H1 (cell line): Measurements from ENCODE around the gene ZDHHC1. TPM values are rescaled to one million over a fixed set of nuclear protein-coding genes. Genes with fewer than 3 reads are reported as not detected.

Source experiments
- CTCF ChIA-PET: fragments of 300-600 bp; sonication (Branson Sonifier 250); formaldehyde crosslinking; loops from one replicate; lab custom pipeline; 2021; ENCODE audit not compliant: partially characterized antibody; lab: Charles Lee
- POLR2A ChIA-PET: fragments of 300-600 bp; sonication (Branson Sonifier 250); formaldehyde crosslinking; loops from one replicate; lab custom pipeline; 2021; ENCODE audit warnings: inconsistent platforms; ENCODE audit not compliant: partially characterized antibody; lab: Charles Lee
- DNase-seq, 2 experiments: peaks; one replicate each; pipeline versions ENCODE4 v3.0.0 to v3.0.0-alpha.2; 2010 to 2022; ENCODE audit warnings: low spot score in 2 of 2, low read depth in 1 of 2, mixed read lengths in 1 of 2
- FAIRE-seq: peaks from 2 replicates; lab custom pipeline; 2011; peaks lifted over from hg19 to GRCh38; lab: Jason Lieb, UNC
- H2AFZ ChIP-seq: 2 replicates; pipeline ENCODE4 v1.8.1; 2012; ENCODE audit warnings: low read length, inconsistent platforms
- H2AK5ac ChIP-seq: 2 replicates; pipeline ENCODE4 v1.6.1; 2013; ENCODE audit warnings: low read depth, low read length
- H2BK120ac ChIP-seq: replicated peaks from 2 replicates; pipeline ENCODE3; 2013; ENCODE audit warnings: low read depth, low read length, inconsistent platforms
- H2BK12ac ChIP-seq: 2 replicates; pipeline ENCODE4 v1.6.1; 2013; ENCODE audit warnings: low read depth, low read length
- H2BK15ac ChIP-seq: 2 replicates; pipeline ENCODE4 v1.6.1; 2013; ENCODE audit warnings: low read length
- H2BK20ac ChIP-seq: 2 replicates; pipeline ENCODE4 v1.6.1; 2013; ENCODE audit warnings: low read length
- H2BK5ac ChIP-seq: 2 replicates; pipeline ENCODE4 v1.6.1; 2013; ENCODE audit warnings: low read depth, low read length
- H3K14ac ChIP-seq: 2 replicates; pipeline ENCODE4 v1.6.1; 2013; ENCODE audit warnings: inconsistent platforms; ENCODE audit not compliant: insufficient read length
- H3K18ac ChIP-seq: 2 replicates; pipeline ENCODE4 v1.6.1; 2013; ENCODE audit warnings: low read length; ENCODE audit errors: extremely low read depth
- H3K23ac ChIP-seq: 2 replicates; pipeline ENCODE4 v1.6.1; 2013; ENCODE audit warnings: inconsistent platforms; ENCODE audit not compliant: insufficient read length
- H3K23me2 ChIP-seq: 2 replicates; pipeline ENCODE4 v1.6.1; 2013; ENCODE audit warnings: low read depth, low read length
- H3K27ac ChIP-seq: 2 replicates; pipeline ENCODE4 v1.6.1; 2011; ENCODE audit warnings: low read depth, low read length, inconsistent platforms
- H3K27me3 ChIP-seq, 4 experiments: replicated peaks in 1 of 4; 1 replicate in 1 of 4; 2 replicates in 3 of 4; pipeline versions ENCODE4 v1.6.1 to v1.8.1; 2011 to 2013; ENCODE audit warnings: low read length in 3 of 4, mild to moderate bottlenecking in 3 of 4, inconsistent platforms in 2 of 4, mixed read lengths in 2 of 4, moderate library complexity in 1 of 4; ENCODE audit not compliant: control insufficient read depth in 3 of 4, insufficient read depth in 3 of 4; ENCODE audit errors: extremely low read depth in 1 of 4
- H3K36me3 ChIP-seq, 4 experiments: 2 replicates each; pipeline versions ENCODE4 v1.6.1 to v1.8.1; 2011 to 2013; ENCODE audit warnings: mild to moderate bottlenecking in 4 of 4, low read length in 3 of 4, moderate library complexity in 2 of 4, control low read depth in 1 of 4, inconsistent platforms in 1 of 4; ENCODE audit not compliant: insufficient read depth in 4 of 4, control insufficient read depth in 2 of 4
- H3K4ac ChIP-seq: replicated peaks from 2 replicates; pipeline ENCODE3; 2013; ENCODE audit warnings: low read length, low read depth, mixed read lengths, inconsistent platforms; ENCODE audit not compliant: insufficient read length
- H3K4me1 ChIP-seq, 4 experiments: replicated peaks in 1 of 4; 1 replicate in 1 of 4; 2 replicates in 3 of 4; pipeline versions ENCODE4 v1.6.1 to v1.8.1; 2011 to 2013; ENCODE audit warnings: low read length in 3 of 4, inconsistent platforms in 2 of 4, mixed read lengths in 1 of 4; ENCODE audit not compliant: insufficient read depth in 4 of 4, control insufficient read depth in 3 of 4
- H3K4me2 ChIP-seq, 2 experiments: 2 replicates each; pipeline versions ENCODE4 v1.6.1 to v1.8.1; 2011 to 2013; ENCODE audit warnings: low read depth in 2 of 2, low read length in 2 of 2, control low read depth in 1 of 2, inconsistent platforms in 1 of 2, mild to moderate bottlenecking in 1 of 2; ENCODE audit not compliant: insufficient read depth in 1 of 2
- H3K4me3 ChIP-seq, 4 experiments: fragments of 200-600, 300-600 bp in 1 of 4; sonication (generic), shearing (Covaris generic), sonication (Bioruptor Twin) in 1 of 4; 2 replicates each; pipeline versions ENCODE4 v1.5.1 to v1.8.1; 2011 to 2016; ENCODE audit warnings: low read length in 4 of 4, low read depth in 3 of 4, control low read depth in 2 of 4, inconsistent platforms in 2 of 4, mild to moderate bottlenecking in 2 of 4, mixed read lengths in 1 of 4, moderate library complexity in 1 of 4; ENCODE audit not compliant: insufficient read depth in 2 of 4; ENCODE audit errors: extremely low read depth in 1 of 4
- H3K56ac ChIP-seq: replicated peaks from 2 replicates; pipeline ENCODE3; 2013; ENCODE audit warnings: low read depth, mild to moderate bottlenecking, mixed read lengths, low read length, inconsistent platforms; ENCODE audit not compliant: insufficient read length
- H3K79me1 ChIP-seq: 2 replicates; pipeline ENCODE4 v1.6.1; 2013; ENCODE audit warnings: low read depth, low read length, control low read depth
- H3K79me2 ChIP-seq, 2 experiments: 2 replicates each; pipeline versions ENCODE4 v1.6.1 to v1.8.1; 2012 to 2013; ENCODE audit warnings: low read length in 2 of 2, mild to moderate bottlenecking in 2 of 2, inconsistent platforms in 1 of 2; ENCODE audit not compliant: insufficient read depth in 2 of 2, control insufficient read depth in 1 of 2
- H3K9ac ChIP-seq, 4 experiments: replicated peaks in 1 of 4; 1 replicate in 1 of 4; 2 replicates in 3 of 4; pipeline versions ENCODE4 v1.6.1 to v1.8.1; 2011 to 2013; ENCODE audit warnings: low read depth in 3 of 4, low read length in 3 of 4, control low read depth in 2 of 4, mild to moderate bottlenecking in 2 of 4, moderate library complexity in 2 of 4, inconsistent platforms in 1 of 4; ENCODE audit errors: extremely low read depth in 1 of 4
- H3K9me3 ChIP-seq, 2 experiments: 2 replicates each; pipeline versions ENCODE4 v1.6.1 to v1.8.1; 2012 to 2013; ENCODE audit warnings: mild to moderate bottlenecking in 2 of 2, moderate library complexity in 2 of 2, control low read depth in 1 of 2, inconsistent platforms in 1 of 2, low read depth in 1 of 2, low read length in 1 of 2, mixed read lengths in 1 of 2; ENCODE audit not compliant: insufficient read depth in 2 of 2
- H4K20me1 ChIP-seq, 2 experiments: replicated peaks in 1 of 2; 2 replicates each; pipeline versions ENCODE3 to v1.8.1; 2011 to 2013; ENCODE audit warnings: inconsistent platforms in 2 of 2, low read length in 2 of 2, mild to moderate bottlenecking in 1 of 2; ENCODE audit not compliant: insufficient read depth in 2 of 2, control insufficient read depth in 1 of 2
- H4K5ac ChIP-seq: 2 replicates; pipeline ENCODE4 v1.6.1; 2013; ENCODE audit warnings: low read length, low read depth, mixed read lengths, inconsistent platforms; ENCODE audit not compliant: insufficient read length
- H4K8ac ChIP-seq: 2 replicates; pipeline ENCODE4 v1.8.0; 2013; ENCODE audit warnings: mild to moderate bottlenecking, moderate library complexity, low read length, inconsistent platforms; ENCODE audit not compliant: insufficient read depth; ENCODE audit errors: extremely low read depth
- H4K91ac ChIP-seq: replicated peaks from 2 replicates; pipeline ENCODE3; 2013; ENCODE audit warnings: low read length, mixed read lengths, inconsistent platforms; ENCODE audit not compliant: insufficient read length
- CBX8 ChIP-seq: fragments of 300-800, 300-1000 bp; sonication (generic); IDR thresholded peaks from 2 replicates; pipeline ENCODE4 v1.7.1; 2016; ENCODE audit warnings: low read depth, low read length, borderline replicate concordance
- JUND ChIP-seq: IDR thresholded peaks from 2 replicates; pipeline ENCODE4 v1.6.1; 2011; ENCODE audit warnings: mild to moderate bottlenecking, improper control_type of control experiment, low read length
- RBBP5 ChIP-seq: IDR thresholded peaks from 2 replicates; pipeline ENCODE4 v1.7.1; 2012; ENCODE audit warnings: low read depth, mild to moderate bottlenecking, inconsistent platforms, low read length, moderate library complexity, borderline replicate concordance
- SIN3A ChIP-seq, 2 experiments: IDR thresholded peaks in 1 of 2; conservative IDR thresholded peaks in 1 of 2; 2 replicates each; pipeline ENCODE4 v1.6.1; 2011 to 2012; ENCODE audit warnings: low read length in 2 of 2, improper control_type of control experiment in 1 of 2, low read depth in 1 of 2, mild to moderate bottlenecking in 1 of 2
- TBP ChIP-seq: IDR thresholded peaks from 2 replicates; pipeline ENCODE4 v1.6.1; 2011; ENCODE audit warnings: low read depth, low read length, improper control_type of control experiment
- TCF12 ChIP-seq: IDR thresholded peaks from 2 replicates; pipeline ENCODE4 v1.6.1; 2011; ENCODE audit warnings: low read depth, mild to moderate bottlenecking, low read length
- WGBS, 2 experiments: shearing (Covaris generic) in 1 of 2; methylation state at CpG; one replicate each; pipeline versions ENCODE4 v1.1.6 to v1.1.7; 2013 to 2015; ENCODE audit warnings: low lambda C conversion rate in 2 of 2, mixed read lengths in 2 of 2, inconsistent platforms in 1 of 2, low coverage in 1 of 2, missing lambda C conversion rate in 1 of 2; ENCODE audit not compliant: insufficient replicate concordance in 2 of 2, insufficient coverage in 1 of 2, insufficient read length in 1 of 2; ENCODE audit errors: extremely low coverage in 1 of 2, missing lambda C conversion rate in 1 of 2; 5-methylcytosine and 5-hydroxymethylcytosine counted together
- polyA plus RNA-seq, 7 experiments: library from polyadenylated mRNA; depleted of rRNA in 3 of 7; stranded (reverse) in 5 of 7; unstranded in 2 of 7; fragments of >200 nt in 5 of 7; fragments of 200-250 nt in 2 of 7; gene quantifications; 1 replicate in 5 of 7; 2 replicates in 1 of 7; 4 replicates in 1 of 7; pipeline versions ENCODE4 v1.2.1 to v1.2.3, GENCODE V29; 2011 to 2013; ENCODE audit warnings: missing spikeins in 2 of 7, mixed read lengths in 2 of 7
- total RNA-seq: library from RNA; stranded (reverse); fragmentation: NEBNext Ultra II Directional; extraction: Animal tissue kit (Norgen Biotek cat#: 25700); gene quantifications from 2 replicates; pipeline ENCODE4 v1.2.1, GENCODE V29; 2021

The ZDHHC1 gene
- total and polyA plus RNA-seq, 2 of the 8 experiments (the other 6 are each of a cell fraction or from before 2014, with no cell fraction given): 3.1 to 4.9 TPM

DNA sequence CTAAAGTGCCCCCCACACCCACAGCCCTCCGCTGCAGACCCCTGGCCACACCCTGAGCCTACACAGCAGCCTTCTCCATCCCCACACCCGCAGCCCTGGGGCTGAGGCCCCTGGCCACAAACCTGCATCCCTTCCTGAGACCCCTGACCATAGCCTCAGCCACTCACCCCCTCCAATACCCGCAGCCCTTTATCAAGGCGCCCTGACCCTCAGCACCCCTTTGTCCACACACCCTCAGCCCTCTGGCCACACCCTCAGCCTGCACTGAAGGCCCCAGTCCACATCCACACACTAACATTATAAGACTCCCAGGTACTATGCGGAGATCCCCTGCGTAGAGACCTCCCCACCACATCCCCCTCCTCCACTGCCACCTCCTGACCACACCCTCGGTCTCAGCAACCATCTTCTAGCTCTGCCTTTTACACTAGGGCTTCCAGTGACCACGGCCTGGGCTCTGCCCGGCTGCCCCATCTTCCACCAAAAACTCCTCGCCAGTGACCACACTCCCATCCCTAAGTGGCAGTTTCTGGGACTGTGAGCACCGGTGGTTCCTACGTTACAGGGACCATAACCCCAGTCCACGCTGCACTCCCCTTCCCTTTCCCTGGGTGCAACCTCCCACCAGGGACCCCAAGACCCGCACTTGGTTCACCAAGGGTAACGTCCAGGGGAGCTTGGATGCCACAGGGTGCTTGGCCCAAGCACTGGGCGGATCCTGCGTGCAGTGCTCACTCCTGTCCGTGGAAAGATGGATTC is 23.8 kb downstream of the ZDHHC1 start:
- no peak overlapping the region for H3K56ac ChIP-seq
- peaks cover 0 to 32% (median 25%) of the 10 kb centered on the region in 4 experiments; a peak in 6 of 7 replicates for H3K4me1 ChIP-seq
- no peak overlapping the region for H3K23ac ChIP-seq
- no peak overlapping the region for H4K5ac ChIP-seq
- peak overlapping the region; percentile 72; the same call in 1 of the 2 replicates for H2BK15ac ChIP-seq
- peak overlapping the region; percentile 56 to 86 for H3K4me2 ChIP-seq
- no peaks in the 10 kb centered on the region for H3K79me2 ChIP-seq
- no peaks in the 10 kb centered on the region for H3K36me3 ChIP-seq
- no peak overlapping the region for H3K18ac ChIP-seq
- no peak for FAIRE-seq
- WGBS, 2 experiments: 82% methylated on average over 18 of the region's 18 CpGs; no CpG with 5 or more reads in 1 of the 2 experiments
- no peak overlapping the region for H3K14ac ChIP-seq
- H3K23me2 ChIP-seq: no peaks in the 10 kb centered on the region; the same call in 1 of the 2 replicates
- peaks cover 6 to 9% of the 10 kb centered on the region in 2 experiments for H4K20me1 ChIP-seq
- no peak overlapping the region for H2BK120ac ChIP-seq
- H2BK20ac ChIP-seq: 0 out of 2 replicates have a peak overlapping the region, but pooled peaks have one; percentile 80
- peak overlapping the region; percentile 84; the same call in 1 of the 2 replicates for H2BK12ac ChIP-seq
- no peak overlapping the region for H2BK5ac ChIP-seq
- peak overlapping the region in 3 of 4 experiments; percentile 36 to 58 (median 42); a peak in 4 of 8 replicates for H3K4me3 ChIP-seq
- no peak overlapping the region for H3K9ac ChIP-seq
- POLR2A ChIA-PET: interaction anchor here (1.0 to 1.7 kb wide), 4 partner anchors 9 to 39 kb away, joined by 3 to 12 read pairs (median 4); partner anchors contain the start of gene HSD11B2
- H3K4ac ChIP-seq: no peak overlapping the region
- no peak overlapping the region for H3K27ac ChIP-seq
- no peaks in the 10 kb centered on the region for H3K9me3 ChIP-seq
- DNase-seq: no peak
- peaks cover 24 to 48% (median 41%) of the 10 kb centered on the region in 4 experiments for H3K27me3 ChIP-seq
- no peak overlapping the region for H2AFZ ChIP-seq
- no peak overlapping the region for H2AK5ac ChIP-seq
- H3K79me1 ChIP-seq: no peaks in the 10 kb centered on the region
- TF ChIP-seq RBBP5 (no peak), TCF12 (no peak), SIN3A (conservative IDR thresholded peaks at IDR 0.05 in 1 of 2, IDR thresholded peaks at IDR 0.05 in 1 of 2; ENCODE audit: low read depth in 1 of 2, low read length in 2 of 2) (no peak), TBP (no peak), CBX8 (no peak), JUND (no peak)
- H4K8ac ChIP-seq: peak overlapping the region; percentile 81; the same call in 1 of the 2 replicates
- CTCF ChIA-PET: interaction anchor here (0.6 to 32.4 kb wide), 26 partner anchors 10 to 562 kb away, joined by 3 to 476 read pairs (median 5); partner anchors contain the start of genes CES3, KCTD19, LRRC36 and NAE1
- no peak overlapping the region for H4K91ac ChIP-seq
